RPMI7951 (cell line): ENCODE measurements around the gene PRSS3. TPM values are rescaled to one million over a fixed set of nuclear protein-coding genes. Genes with fewer than 3 reads are reported as not detected.
"Not testable (repeated sequence)": the region's sequence is repeated elsewhere in the genome, so short reads cannot be mapped to it uniquely, and the experiment has no call there.

ENCODE experiments used
- DNase-seq: peaks from one replicate; pipeline ENCODE4 v3.0.0-alpha.2; 2012; ENCODE audit warnings: low read depth
- total RNA-seq: library from RNA; depleted of rRNA; stranded (reverse); fragments of >200 nt; shearing (Covaris generic); gene quantifications from 2 replicates; pipeline ENCODE4 v1.2.3, GENCODE V29; 2014; rRNA removed

PRSS3 gene
- total RNA-seq, 1 experiment from 2014 or later = 2.6 TPM

DNA sequence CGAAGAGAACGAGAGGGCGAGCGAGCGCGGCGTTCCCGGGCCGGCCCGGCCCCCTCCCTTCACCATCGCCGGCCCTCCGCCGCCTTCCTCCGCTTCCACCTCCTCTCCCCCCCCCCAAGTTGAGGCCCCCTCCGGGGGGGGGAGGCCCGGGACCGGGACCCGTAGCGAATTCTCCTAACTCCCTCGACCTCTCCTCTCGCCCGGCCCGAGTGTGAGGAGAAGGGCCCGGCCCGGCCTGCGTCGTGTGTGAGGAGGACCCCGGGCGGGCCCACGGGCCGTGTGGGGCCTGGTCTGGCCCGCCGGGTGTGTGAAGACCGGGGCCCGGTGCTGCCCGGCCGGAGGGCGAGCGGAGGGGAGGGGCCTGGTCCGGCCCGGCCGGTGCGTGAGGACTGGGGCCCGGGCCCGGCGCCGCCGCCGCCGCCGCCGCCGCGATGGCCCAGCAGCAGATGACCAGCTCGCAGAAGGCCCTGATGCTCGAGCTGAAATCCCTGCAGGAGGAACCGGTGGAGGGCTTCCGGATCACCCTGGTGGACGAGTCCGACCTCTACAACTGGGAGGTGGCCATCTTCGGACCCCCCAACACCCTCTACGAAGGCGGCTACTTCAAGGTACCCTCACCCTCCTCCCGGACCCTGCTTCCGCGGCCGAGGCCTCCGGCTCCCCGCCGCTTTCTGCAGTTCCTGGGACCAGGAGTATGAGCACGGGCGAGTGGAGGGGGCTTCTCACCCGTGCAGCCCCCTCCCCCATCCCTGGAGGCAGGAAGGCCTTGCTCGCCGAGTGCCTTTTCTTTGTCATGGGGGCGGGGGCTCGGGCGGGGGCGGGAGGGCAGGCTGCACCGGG, 22.2 kb downstream of the PRSS3 start:
- peak; percentile 73 for DNase-seq

DNA sequence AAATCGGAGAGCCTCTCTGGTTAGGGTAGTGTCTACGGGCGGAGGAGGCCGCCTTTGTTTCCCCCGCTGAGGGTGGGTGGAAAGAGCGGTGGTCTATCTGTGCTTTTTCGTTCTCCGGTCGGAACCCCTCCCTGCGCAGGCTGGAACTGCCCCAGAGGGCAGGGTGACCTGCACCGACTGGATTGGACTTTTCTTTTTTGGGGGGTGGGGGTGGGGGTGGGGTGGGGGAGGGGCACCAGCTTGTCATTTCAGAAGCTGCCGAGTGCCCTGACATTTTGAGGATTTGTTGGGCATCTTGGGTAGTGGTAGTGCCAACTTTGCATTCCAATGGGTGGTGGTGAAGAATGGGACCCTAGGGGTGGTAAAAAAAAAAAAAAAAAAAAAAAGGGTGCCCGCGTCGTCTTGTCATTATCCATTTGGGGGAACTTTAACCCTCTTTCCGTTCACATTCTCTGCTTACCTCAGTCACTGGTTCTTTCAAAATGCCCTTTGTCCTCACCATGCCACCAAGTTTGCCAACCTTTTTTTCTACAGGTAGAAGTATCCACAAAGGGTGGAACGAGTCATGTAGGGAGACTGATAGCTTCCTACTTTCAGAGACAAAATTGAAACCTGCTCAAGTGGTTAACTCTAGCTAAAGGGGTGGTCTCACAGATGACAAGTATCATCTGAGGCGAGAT, 22.9 kb downstream of the PRSS3 start:
- no peak for DNase-seq

DNA sequence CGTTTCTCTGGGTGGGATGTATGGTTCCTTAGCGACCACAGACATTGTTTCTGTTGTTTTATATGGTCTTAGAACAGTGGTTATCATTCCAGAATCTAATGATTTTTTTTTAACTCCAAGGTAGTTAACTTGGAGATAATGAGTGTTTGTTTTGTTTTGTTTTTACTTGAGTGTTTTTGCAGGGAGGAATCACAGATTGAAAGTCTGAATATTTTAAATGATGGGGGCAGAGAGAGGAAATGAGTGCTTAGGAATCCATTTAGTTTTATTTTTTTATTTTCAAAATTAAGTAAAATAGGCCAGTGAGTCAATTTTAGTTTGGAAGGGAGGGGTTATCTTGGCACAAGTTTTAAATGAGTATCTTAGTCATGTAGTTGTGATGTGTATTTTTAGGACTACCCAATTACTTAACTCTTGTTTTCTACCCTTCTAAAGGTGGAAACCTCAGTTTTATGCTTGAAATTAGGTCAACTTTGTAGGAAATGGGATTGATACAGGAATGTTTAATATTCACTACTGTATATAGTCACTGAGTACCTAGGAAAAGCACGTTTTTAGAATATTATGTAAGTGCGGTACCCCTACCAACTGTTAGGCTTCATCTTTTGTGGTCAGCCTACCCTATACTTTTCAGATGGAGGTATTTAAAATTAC, 23.6 kb downstream of the PRSS3 start:
- peak; percentile 27 for DNase-seq

DNA sequence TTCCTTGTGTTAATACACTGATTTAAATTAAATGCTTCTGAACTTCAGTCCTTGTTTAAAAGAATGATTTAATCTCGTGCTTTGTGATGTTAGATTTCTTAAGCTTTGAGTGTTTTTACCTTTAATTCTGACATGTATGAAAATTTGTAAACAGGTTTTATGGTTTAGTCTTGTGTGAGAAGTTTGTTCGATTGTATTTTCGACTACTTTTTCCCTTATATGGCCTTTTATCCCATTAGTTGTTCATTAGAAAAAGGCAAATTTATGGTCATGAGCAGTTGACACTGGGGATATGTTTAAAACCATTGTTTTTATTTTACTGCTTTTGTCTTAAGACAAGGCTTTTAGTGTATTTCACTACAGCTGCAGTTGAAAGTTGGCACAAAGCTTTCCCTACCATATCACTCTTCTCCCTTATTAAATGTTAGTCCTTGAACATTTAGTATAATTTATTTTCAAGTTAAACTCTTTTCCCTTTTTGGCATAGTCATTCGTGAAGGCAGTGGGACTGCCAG, 24.9 kb downstream of the PRSS3 start:
- no peak for DNase-seq

DNA sequence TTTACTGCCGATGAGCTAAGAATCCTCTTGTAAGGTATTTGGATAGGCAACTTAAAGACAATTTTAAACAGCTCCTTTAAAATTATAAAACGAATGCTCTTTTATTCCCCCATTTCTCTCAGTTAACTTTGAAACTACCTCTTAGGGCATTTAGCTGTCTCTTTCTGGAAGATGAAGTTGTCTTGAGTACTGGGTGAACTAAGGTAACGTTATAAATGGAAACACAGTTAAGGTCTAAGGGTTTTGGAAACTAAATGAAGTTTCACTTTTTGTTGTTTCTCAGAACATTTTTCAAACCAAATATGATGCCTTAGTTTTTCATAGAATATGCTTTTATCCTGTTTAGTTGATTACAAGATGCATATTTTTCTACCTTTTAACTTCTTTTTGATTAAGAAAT, 28.4 kb downstream of the PRSS3 start:
- DNase-seq = no peak

DNA sequence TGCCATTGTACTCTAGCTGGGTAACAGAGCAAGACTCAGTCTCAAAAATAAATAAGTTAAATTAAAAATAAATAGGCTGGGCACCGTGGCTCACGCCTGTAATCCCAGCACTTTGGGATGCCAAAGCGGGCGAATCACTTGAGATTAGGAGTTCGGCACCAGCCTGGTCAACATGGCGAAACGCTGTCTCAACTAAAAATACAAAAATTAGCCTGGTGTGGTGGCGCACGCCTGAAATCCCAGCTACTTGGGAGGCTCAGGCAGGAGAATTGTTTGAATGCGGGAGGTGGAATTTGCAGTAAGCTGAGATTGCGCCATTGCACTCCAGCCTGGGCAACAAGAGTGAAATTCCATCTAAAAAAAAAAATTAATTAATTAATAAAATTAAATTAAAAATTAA, 31.9 kb downstream of the PRSS3 start:
- not testable (repeated sequence) for DNase-seq

DNA sequence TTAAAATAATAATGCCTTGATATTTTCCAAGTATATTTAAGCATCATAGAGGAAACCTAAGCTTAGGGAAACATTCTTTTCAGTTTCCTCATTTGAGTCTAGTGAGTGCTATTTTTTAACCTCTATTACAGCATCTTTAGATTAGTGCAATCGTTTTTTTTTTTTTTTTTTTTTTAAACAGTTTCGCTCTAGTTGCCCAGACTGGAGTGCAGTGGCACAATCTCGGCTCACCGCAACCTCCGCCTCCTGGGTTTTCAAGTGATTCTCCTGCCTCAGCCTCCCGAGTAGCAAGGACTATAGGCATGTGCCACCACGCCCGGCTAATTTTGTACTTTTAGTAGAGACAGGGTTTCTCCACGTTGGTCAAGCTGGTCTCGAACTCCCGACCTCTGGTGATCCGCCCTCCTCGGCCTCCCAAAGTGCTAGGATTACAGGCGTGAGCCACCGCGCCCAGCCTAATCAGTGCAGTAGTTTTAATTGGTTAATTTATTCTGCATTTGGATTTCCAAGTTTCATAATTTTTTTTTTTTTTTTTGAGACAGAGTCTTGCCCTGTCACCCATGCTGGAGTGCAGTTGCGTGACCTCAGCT, 34.4 kb downstream of the PRSS3 start:
- DNase-seq = not testable (repeated sequence)

DNA sequence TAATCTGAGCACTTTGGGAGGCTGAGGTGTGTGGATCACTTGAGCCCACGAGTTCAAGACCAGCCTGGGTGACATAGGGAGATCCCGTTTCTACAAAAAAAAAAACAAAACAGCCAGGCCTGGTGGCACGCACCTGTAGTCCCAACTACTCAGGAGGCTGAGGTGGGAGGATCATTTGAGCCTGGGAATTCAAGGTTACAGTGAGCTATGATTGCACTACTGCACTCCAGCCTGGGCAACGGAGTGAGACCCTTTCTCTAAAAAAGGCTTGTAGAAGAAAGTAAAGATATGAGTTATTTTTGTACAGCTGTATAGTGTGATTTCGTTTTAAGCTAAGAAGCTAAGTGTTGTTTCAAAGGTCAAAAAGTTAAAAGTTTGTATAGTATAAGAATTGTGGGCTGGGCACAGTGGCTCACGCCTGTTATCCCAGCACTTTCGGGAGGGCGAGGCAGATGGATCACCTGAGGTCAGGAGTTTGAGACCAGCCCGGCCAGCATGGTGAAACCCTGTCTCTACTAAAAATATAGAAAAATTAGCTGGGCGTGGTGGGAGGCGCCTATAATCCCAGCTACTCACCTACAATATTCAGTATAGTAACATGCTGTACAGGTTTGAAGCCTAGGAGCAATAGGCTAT, 40.4 kb downstream of the PRSS3 start:
- no peak for DNase-seq

DNA sequence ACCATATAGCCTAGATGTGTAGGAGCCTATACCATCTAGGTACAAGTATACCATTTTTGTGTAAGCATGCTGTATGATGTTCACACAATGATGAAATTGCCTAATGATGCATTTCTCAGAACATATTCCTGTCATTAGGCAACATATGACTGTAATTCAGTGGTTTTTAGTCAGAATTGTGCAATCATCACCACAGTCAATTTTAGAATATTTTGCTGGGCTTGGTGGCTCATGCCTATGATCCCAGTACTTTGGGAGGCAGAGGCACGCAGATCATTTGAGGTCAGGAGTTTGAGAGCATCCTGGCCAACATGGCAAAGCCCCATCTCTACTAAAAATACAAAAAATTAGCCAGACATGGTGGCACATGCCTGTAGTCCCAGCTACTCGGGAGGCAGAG, 40.9 kb downstream of the PRSS3 start:
- peak; percentile 63 for DNase-seq

DNA sequence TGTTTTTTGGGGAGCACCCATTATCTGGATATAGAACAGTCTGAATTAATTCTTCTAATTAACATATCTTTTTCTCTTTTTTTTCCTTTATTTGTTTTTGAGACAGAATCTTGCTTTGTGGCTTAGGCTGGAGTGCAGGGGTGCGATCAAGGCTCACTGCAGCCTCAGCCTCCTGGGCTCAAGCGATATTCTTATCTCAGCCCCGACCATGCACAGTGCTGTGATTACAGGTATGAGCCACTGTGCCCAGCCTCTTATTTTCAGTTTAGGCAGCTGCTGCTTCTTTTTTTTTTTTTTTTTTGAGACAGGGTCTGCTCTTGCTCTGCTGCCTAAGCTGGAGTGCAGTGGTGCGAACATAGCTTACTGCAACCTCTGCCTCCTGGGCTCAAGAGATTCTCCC, 41.8 kb downstream of the PRSS3 start:
- no peak for DNase-seq

DNA sequence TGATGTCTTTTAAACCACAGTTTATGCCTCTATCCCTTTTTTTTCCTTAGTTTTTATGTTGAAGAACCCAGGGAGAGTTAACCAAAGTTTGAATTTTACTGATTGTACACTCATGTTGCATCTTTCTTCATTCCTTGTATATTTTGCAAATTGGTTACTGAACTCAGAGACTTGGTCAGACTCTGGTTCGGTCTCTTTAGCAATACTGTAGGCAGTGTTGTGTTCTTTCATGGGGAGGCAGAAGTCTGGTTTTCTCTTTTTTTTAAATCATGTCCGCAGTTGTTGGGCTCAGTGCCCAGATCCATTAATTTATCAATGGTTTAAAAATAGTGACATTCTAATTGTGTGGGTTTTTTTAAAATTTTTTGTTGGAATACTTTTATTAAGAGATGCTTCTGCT, 45.0 kb downstream of the PRSS3 start:
- DNase-seq = no peak

DNA sequence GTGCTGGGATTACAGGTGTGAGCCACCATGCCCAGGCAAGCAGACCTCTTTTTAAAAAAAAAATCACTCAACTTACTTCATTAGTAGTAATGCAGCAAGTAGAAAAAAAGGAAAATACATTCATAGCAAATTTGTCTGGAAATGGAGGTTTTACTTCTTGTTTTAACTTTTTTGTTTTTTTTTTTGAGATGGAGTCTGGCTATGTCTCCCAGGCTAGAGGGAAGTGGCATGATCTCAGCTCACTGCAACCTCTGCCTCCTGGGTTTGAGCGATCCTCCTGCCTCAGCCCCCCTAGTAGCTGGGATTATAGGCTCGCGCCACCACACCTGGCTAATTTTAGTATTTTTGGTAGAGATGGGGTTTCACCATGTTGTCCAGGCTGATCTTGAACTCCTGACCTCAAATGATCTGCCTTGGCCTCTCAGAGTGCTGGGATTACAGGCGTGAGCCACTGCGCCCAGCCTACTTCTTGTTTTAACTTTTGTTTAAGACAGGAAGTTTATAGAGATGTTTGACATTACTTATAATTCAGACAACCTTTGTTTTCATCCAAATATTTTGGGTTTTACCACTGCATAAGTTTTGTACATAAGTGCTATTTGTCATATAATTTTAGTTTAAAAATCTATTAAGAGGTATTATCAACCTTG, 48.1 kb downstream of the PRSS3 start:
- no peak for DNase-seq

DNA sequence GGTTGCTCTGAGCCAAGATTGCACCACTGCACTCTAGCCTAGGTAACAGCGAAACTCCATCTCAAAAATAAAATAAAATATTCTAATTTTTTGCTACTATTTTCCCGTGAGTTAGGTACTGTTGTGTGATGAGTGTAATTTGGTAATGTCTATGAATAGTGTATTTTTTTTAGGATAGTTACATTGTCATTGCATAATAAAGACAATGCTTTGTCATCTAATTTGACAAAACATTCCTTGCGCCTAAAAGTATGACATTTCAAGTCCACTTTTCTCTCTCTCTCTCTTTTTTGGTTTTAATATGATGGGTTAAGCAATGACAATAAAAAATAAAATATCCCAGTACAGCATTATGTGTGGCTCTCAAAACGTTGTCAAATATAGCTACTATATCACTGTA, 50.9 kb downstream of the PRSS3 start:
- DNase-seq = no peak

DNA sequence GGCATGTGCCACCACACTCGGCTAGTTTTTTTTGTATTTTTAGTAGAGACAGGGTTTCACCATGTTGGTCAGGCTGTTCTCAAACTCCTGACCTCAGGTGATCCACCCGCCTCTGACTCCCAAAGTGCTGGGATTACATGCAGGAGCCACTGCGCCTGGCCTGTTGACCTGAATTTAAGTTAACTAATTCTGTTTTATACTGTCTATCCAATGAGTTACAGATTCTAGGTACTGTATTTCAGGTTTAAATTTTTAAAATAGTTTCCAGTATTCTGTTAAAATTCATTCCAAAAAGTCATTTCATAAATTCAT, 52.5 kb downstream of the PRSS3 start:
- DNase-seq = not testable (repeated sequence)

Other genes starting within 250 kb of the PRSS3 start
- gene UBE2R2, start 21.6 kb downstream of the PRSS3 start, total RNA-seq = 13.0 and 18.5 TPM in 2 replicates